Measurements from ENCODE around the gene SLC16A9. TPM values are rescaled to one million over a fixed set of nuclear protein-coding genes. Genes with fewer than 3 reads are reported as not detected.
"Not testable (repeated sequence)": the region's sequence is repeated elsewhere in the genome, so short reads cannot be mapped to it uniquely, and the experiment has no call there.

SLC16A9 gene
- total RNA-seq, 1 experiment from 2014 or later = 5.9 TPM

DNA sequence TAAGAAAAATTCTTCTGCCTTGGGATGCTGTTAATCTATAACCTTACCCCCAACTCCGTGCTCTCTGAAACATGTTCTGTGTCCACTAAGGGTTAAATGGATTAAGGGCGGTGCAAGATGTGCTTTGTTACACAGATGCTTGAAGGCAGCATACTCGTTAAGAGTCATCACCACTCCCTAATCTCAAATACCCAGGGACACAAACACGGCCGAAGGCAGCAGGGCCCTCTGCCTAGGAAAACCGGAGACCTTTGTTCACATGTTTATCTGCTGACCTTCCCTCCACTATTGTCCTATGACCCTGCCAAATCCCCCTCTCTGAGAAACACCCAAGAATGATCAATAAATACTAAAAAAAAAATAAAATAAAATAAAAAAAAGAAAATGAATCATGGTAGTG lies 35.1 kb upstream of the SLC16A9 start:
- H3K27me3 ChIP-seq (ENCODE audit: insufficient read depth, low read length); H3K4me1 ChIP-seq (ENCODE audit: control insufficient read depth in 1 of 2, insufficient read depth in 2 of 2, low read length in 2 of 2); CTCF ChIA-PET; H3K36me3 ChIP-seq (ENCODE audit: control insufficient read depth in 1 of 2, insufficient read depth in 2 of 2, low read length in 2 of 2); BruUV-seq (replicated peaks); DNase-seq (ENCODE audit: low read depth, low spot score); H3K9ac ChIP-seq (ENCODE audit: low read length); H3K79me2 ChIP-seq (ENCODE audit: insufficient read depth, low read length); H2AFZ ChIP-seq (ENCODE audit: low read depth, low read length, poor library complexity, severe bottlenecking); intact Hi-C loops (cut with micrococcal nuclease); POLR2A ChIA-PET; ATAC-seq; H4K20me1 ChIP-seq (ENCODE audit: insufficient read depth); H3K9me3 ChIP-seq (ENCODE audit: control insufficient read depth in 1 of 2, insufficient read depth in 1 of 2, low read depth in 1 of 2, low read length in 2 of 2); H3K4me3 ChIP-seq (replicated peaks in 1 of 2; ENCODE audit: low read depth in 1 of 2, low read length in 2 of 2); H3K4me2 ChIP-seq (ENCODE audit: low read length); H3K27ac ChIP-seq (ENCODE audit: low read depth, low read length); H3K9me2 ChIP-seq (ENCODE audit: insufficient read depth): not testable (repeated sequence)
- RAD21 ChIA-PET (ENCODE audit: low non-redundant PET in 1 of 2, low total read pairs in 2 of 2, uncharacterized antibody in 2 of 2, unreplicated experiment in 2 of 2) = interaction anchor here in 1 of 2 experiments (0.7 kb wide), 1 partner anchor 95 kb away, joined by 3 read pairs; no protein-coding TSS in a partner anchor

DNA sequence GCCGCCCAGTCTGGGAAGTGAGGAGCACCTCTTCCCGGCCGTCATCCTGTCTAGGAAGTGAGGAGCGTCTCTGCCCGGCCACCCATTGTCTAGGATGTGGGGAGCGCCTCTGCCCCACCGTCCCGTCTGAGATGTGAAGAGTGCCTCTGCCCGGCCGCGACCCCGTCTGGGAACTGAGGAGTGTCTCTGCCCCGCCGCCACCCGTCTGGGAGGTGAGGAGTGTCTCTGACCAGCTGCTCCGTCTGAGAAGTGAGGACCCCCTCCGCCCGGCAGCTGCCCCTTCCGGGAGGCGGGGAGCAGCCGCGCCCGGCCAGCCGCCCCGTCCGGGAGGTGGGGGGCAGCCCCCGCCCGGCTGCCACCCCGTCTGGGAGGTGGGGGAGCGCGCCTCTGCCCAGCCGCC lies 34.5 kb upstream of the SLC16A9 start:
- intact Hi-C loops (cut with micrococcal nuclease); BruUV-seq (replicated peaks); H3K4me1 ChIP-seq (ENCODE audit: control insufficient read depth in 1 of 2, insufficient read depth in 2 of 2, low read length in 2 of 2); DNase-seq (ENCODE audit: low read depth, low spot score); H3K79me2 ChIP-seq (ENCODE audit: insufficient read depth, low read length); CTCF ChIA-PET; H3K27me3 ChIP-seq (ENCODE audit: insufficient read depth, low read length); RAD21 ChIA-PET (ENCODE audit: low non-redundant PET in 1 of 2, low total read pairs in 2 of 2, uncharacterized antibody in 2 of 2, unreplicated experiment in 2 of 2); H3K9me2 ChIP-seq (ENCODE audit: insufficient read depth); H3K36me3 ChIP-seq (ENCODE audit: control insufficient read depth in 1 of 2, insufficient read depth in 2 of 2, low read length in 2 of 2); H3K4me3 ChIP-seq (replicated peaks in 1 of 2; ENCODE audit: low read depth in 1 of 2, low read length in 2 of 2); H3K4me2 ChIP-seq (ENCODE audit: low read length); H3K27ac ChIP-seq (ENCODE audit: low read depth, low read length); H2AFZ ChIP-seq (ENCODE audit: low read depth, low read length, poor library complexity, severe bottlenecking); H3K9me3 ChIP-seq (ENCODE audit: control insufficient read depth in 1 of 2, insufficient read depth in 1 of 2, low read depth in 1 of 2, low read length in 2 of 2); POLR2A ChIA-PET; H3K9ac ChIP-seq (ENCODE audit: low read length); ATAC-seq; H4K20me1 ChIP-seq (ENCODE audit: insufficient read depth): not testable (repeated sequence)

DNA sequence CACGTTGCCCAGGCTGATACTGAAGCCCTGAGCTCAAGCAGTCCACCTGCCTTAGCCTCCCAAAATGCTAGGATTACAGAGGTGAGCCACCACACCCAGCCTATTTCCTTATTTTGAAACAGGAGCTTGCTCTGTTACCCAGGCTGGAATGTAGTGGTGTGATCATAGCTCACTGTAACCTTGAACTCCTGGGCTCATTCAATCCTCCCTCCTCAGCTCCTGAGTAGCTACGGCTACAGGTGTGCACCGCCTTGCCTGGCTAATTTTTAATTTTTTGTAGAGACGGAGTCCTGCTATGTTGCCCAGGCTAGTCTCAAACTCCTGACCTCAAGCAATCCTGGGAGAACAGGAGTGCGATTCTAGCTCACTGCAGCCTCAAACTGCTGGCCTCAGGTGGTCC lies 31.9 kb upstream of the SLC16A9 start:
- H3K27me3 ChIP-seq (ENCODE audit: insufficient read depth, low read length) = no peaks in the 10 kb centered on the region
- ChIA-PET RAD21 (ENCODE audit: low non-redundant PET in 1 of 2, low total read pairs in 2 of 2, uncharacterized antibody in 2 of 2, unreplicated experiment in 2 of 2) (no interaction called here), CTCF (no interaction called here), POLR2A (no interaction called here)
- DNase-seq (ENCODE audit: low read depth, low spot score) = no peak
- H3K9ac ChIP-seq (ENCODE audit: low read length) = no peak overlapping the region
- no peaks in the 10 kb centered on the region for H3K9me2 ChIP-seq (ENCODE audit: insufficient read depth)
- no peak overlapping the region for H3K4me3 ChIP-seq (replicated peaks in 1 of 2; ENCODE audit: low read depth in 1 of 2, low read length in 2 of 2)
- no peaks in the 10 kb centered on the region for H3K79me2 ChIP-seq (ENCODE audit: insufficient read depth, low read length)
- no peaks in the 10 kb centered on the region for H3K9me3 ChIP-seq (ENCODE audit: control insufficient read depth in 1 of 2, insufficient read depth in 1 of 2, low read depth in 1 of 2, low read length in 2 of 2)
- no peaks in the 10 kb centered on the region for H3K4me1 ChIP-seq (ENCODE audit: control insufficient read depth in 1 of 2, insufficient read depth in 2 of 2, low read length in 2 of 2)
- H4K20me1 ChIP-seq (ENCODE audit: insufficient read depth) = no peaks in the 10 kb centered on the region
- intact Hi-C loops (cut with micrococcal nuclease) = no loop called here
- ATAC-seq = no peak
- no peak overlapping the region for H3K27ac ChIP-seq (ENCODE audit: low read depth, low read length)
- H2AFZ ChIP-seq (ENCODE audit: low read depth, low read length, poor library complexity, severe bottlenecking) = no peak overlapping the region
- H3K4me2 ChIP-seq (ENCODE audit: low read length) = no peak overlapping the region
- no peaks in the 10 kb centered on the region for H3K36me3 ChIP-seq (ENCODE audit: control insufficient read depth in 1 of 2, insufficient read depth in 2 of 2, low read length in 2 of 2)
- no TSS peak for BruUV-seq (replicated peaks)
- TF ChIP-seq, protein P1, sequence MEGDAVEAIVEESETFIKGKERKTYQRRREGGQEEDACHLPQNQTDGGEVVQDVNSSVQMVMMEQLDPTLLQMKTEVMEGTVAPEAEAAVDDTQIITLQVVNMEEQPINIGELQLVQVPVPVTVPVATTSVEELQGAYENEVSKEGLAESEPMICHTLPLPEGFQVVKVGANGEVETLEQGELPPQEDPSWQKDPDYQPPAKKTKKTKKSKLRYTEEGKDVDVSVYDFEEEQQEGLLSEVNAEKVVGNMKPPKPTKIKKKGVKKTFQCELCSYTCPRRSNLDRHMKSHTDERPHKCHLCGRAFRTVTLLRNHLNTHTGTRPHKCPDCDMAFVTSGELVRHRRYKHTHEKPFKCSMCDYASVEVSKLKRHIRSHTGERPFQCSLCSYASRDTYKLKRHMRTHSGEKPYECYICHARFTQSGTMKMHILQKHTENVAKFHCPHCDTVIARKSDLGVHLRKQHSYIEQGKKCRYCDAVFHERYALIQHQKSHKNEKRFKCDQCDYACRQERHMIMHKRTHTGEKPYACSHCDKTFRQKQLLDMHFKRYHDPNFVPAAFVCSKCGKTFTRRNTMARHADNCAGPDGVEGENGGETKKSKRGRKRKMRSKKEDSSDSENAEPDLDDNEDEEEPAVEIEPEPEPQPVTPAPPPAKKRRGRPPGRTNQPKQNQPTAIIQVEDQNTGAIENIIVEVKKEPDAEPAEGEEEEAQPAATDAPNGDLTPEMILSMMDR (IDR thresholded peaks at IDR 0.05 in 2 of 3, conservative IDR thresholded peaks at IDR 0.05 in 1 of 3; ENCODE audit: borderline replicate concordance in 1 of 3, insufficient read depth in 1 of 3, low read depth in 2 of 3, low read length in 2 of 3) = no peak
- TF ChIP-seq CBX3 (IDR thresholded peaks at IDR 0.05; ENCODE audit: low read depth) (no peak), FOSL1 (IDR thresholded peaks at IDR 0.05; ENCODE audit: low read depth) (no peak), EZH2phosphoT487 (IDR thresholded peaks at IDR 0.05; ENCODE audit: borderline replicate concordance) (no peak), TCF7L2 (IDR thresholded peaks at IDR 0.05; ENCODE audit: borderline replicate concordance, extremely low read depth, insufficient read depth, insufficient read length) (no peak), RAD21 (IDR thresholded peaks at IDR 0.05; ENCODE audit: low read depth) (no peak), EZH2 (IDR thresholded peaks at IDR 0.05) (no peak), SP1 (IDR thresholded peaks at IDR 0.05; ENCODE audit: low read depth) (no peak), ELF1 (IDR thresholded peaks at IDR 0.05; ENCODE audit: borderline replicate concordance, low read depth) (no peak), SIN3A (IDR thresholded peaks at IDR 0.05; ENCODE audit: low read depth) (no peak)
- TF ChIP-seq, protein P2, sequence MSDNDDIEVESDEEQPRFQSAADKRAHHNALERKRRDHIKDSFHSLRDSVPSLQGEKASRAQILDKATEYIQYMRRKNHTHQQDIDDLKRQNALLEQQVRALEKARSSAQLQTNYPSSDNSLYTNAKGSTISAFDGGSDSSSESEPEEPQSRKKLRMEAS (IDR thresholded peaks at IDR 0.05) = no peak
